HepG2 (cell line): Measurements from ENCODE around the gene PHLPP2. TPM values are rescaled to one million over a fixed set of nuclear protein-coding genes. Genes with fewer than 3 reads are reported as not detected.
A peak's percentile ranks its signal among the peaks of the same experiment; 100 is the strongest.

Experiments used
- ARNT2 ChIP-seq: sonication (generic); formaldehyde crosslinking; IDR thresholded peaks from 2 replicates; pipeline ENCODE4 v1.8.0; 2022; ENCODE audit warnings: mild to moderate bottlenecking, low read depth, missing genetic modification reagents, moderate library complexity
- CHCHD3 ChIP-seq: sonication (generic); formaldehyde crosslinking; IDR thresholded peaks from 2 replicates; pipeline ENCODE4 v1.8.0; 2022; ENCODE audit warnings: mild to moderate bottlenecking, missing genetic modification reagents, moderate library complexity
- GABPB1 ChIP-seq: IDR thresholded peaks from 2 replicates; pipeline ENCODE4 v1.6.1; 2016; ENCODE audit warnings: mild to moderate bottlenecking, missing genetic modification reagents, moderate library complexity, missing compliant biosample characterization
- GLI4 ChIP-seq: sonication (generic); formaldehyde crosslinking; IDR thresholded peaks from 2 replicates; pipeline ENCODE4 v1.5.1; 2020; ENCODE audit warnings: missing genetic modification reagents, mild to moderate bottlenecking, moderate library complexity, borderline replicate concordance
- NFIB ChIP-seq: sonication (generic); formaldehyde crosslinking; IDR thresholded peaks from 2 replicates; pipeline ENCODE4 v1.9.0; 2021; ENCODE audit warnings: missing genetic modification reagents, mild to moderate bottlenecking, borderline replicate concordance
- RFX1 ChIP-seq: fragments of 450-650 bp; IDR thresholded peaks from 2 replicates; pipeline ENCODE4 v1.6.1; 2017
- SATB2 ChIP-seq: sonication (generic); formaldehyde crosslinking; IDR thresholded peaks from 2 replicates; pipeline ENCODE4 v1.5.0; 2020; ENCODE audit warnings: missing genetic modification reagents
- SKI ChIP-seq: fragments of 450-650 bp; IDR thresholded peaks from one replicate; pipeline ENCODE4 v1.6.1; 2018; ENCODE audit warnings: mild to moderate bottlenecking; ENCODE audit not compliant: partially characterized antibody
- SMAD1 ChIP-seq: sonication (generic); formaldehyde crosslinking; IDR thresholded peaks from 2 replicates; pipeline ENCODE4 v1.4.0; 2020; ENCODE audit warnings: missing genetic modification reagents, low read depth, mild to moderate bottlenecking, borderline replicate concordance
- TBX2 ChIP-seq: sonication (generic); formaldehyde crosslinking; IDR thresholded peaks from 2 replicates; pipeline ENCODE4 v1.5.0; 2020; ENCODE audit warnings: missing genetic modification reagents, mild to moderate bottlenecking, borderline replicate concordance
- TEAD2 ChIP-seq: sonication (generic); formaldehyde crosslinking; IDR thresholded peaks from 2 replicates; pipeline ENCODE4 v1.9.0; 2021; ENCODE audit warnings: missing genetic modification reagents
- ZFAT ChIP-seq: sonication (generic); formaldehyde crosslinking; conservative IDR thresholded peaks from 2 replicates; pipeline ENCODE4 v1.8.1; 2023; ENCODE audit warnings: missing genetic modification reagents, inconsistent platforms
- ZNF205 ChIP-seq: IDR thresholded peaks from 2 replicates; pipeline ENCODE4 v1.6.1; 2018; ENCODE audit warnings: missing biosample characterization, missing genetic modification reagents
- ZNF274 ChIP-seq: sonication (generic); formaldehyde crosslinking; IDR thresholded peaks from 2 replicates; pipeline ENCODE4 v1.5.1; 2020; ENCODE audit warnings: mild to moderate bottlenecking, missing genetic modification reagents
- ZNF292 ChIP-seq: sonication (generic); formaldehyde crosslinking; IDR thresholded peaks from 2 replicates; pipeline ENCODE4 v1.8.1; 2022; ENCODE audit warnings: mild to moderate bottlenecking, low read depth, missing genetic modification reagents, borderline replicate concordance
- ZNF33B ChIP-seq: sonication (generic); formaldehyde crosslinking; IDR thresholded peaks from 2 replicates; pipeline ENCODE4 v1.5.1; 2020; ENCODE audit warnings: mild to moderate bottlenecking, missing genetic modification reagents
- ZNF556 ChIP-seq: sonication (generic); formaldehyde crosslinking; IDR thresholded peaks from 2 replicates; pipeline ENCODE4 v1.4.0; 2020; ENCODE audit warnings: mild to moderate bottlenecking, missing genetic modification reagents, borderline replicate concordance
- ZNF589 ChIP-seq: sonication (generic); formaldehyde crosslinking; conservative IDR thresholded peaks from 2 replicates; pipeline ENCODE4 v1.8.0; 2022; ENCODE audit warnings: mild to moderate bottlenecking, moderate library complexity, missing genetic modification reagents
- ZNF761 ChIP-seq: sonication (generic); formaldehyde crosslinking; conservative IDR thresholded peaks from 2 replicates; pipeline ENCODE4 v1.4.0; 2020; ENCODE audit warnings: mild to moderate bottlenecking, missing genetic modification reagents
- polyA plus RNA-seq, 8 experiments: library from polyadenylated mRNA; depleted of rRNA in 3 of 8; stranded (reverse) in 7 of 8; unstranded in 1 of 8; fragments of >200 nt; fragmentation: Illumina TruSeq in 4 of 8; extraction: Trizol in 4 of 8; gene quantifications; 2 replicates each; pipeline versions ENCODE4 v1.2.1 to v1.2.3, GENCODE V29; 2011 to 2016; ENCODE audit warnings: low read depth in 4 of 8, missing spikeins in 1 of 8, mixed read lengths in 1 of 8; ENCODE audit not compliant: insufficient read depth in 1 of 8
- total RNA-seq, 5 experiments: library from RNA; depleted of rRNA; stranded (reverse); fragments of >200 nt; fragmentation: Illumina TruSeq; extraction: Trizol; gene quantifications; 2 replicates each; pipeline ENCODE4 v1.2.3, GENCODE V29; 2016; ENCODE audit warnings: low read depth in 1 of 5
- TF ChIP-seq, protein P1 (sequence below): sonication (generic); formaldehyde crosslinking; IDR thresholded peaks from 2 replicates; pipeline ENCODE4 v1.4.0; 2020; ENCODE audit warnings: missing genetic modification reagents, borderline replicate concordance
- TF ChIP-seq, protein P2 (sequence below): sonication (generic); formaldehyde crosslinking; IDR thresholded peaks from 2 replicates; pipeline ENCODE4 v1.4.0; 2020; ENCODE audit warnings: mild to moderate bottlenecking, missing genetic modification reagents
- TF ChIP-seq, protein P3 (sequence below): sonication (generic); formaldehyde crosslinking; IDR thresholded peaks from 2 replicates; pipeline ENCODE4 v1.5.1; 2020; ENCODE audit warnings: missing genetic modification reagents, mild to moderate bottlenecking, borderline replicate concordance
- TF ChIP-seq, protein P4 (sequence below): IDR thresholded peaks from 2 replicates; pipeline ENCODE4 v1.6.1; 2012; ENCODE audit warnings: inconsistent platforms

The PHLPP2 gene
- total and polyA plus RNA-seq, 2 of the 13 experiments (the other 11 are each of a cell fraction or from before 2014, with no cell fraction given) = 8.9 TPM

DNA sequence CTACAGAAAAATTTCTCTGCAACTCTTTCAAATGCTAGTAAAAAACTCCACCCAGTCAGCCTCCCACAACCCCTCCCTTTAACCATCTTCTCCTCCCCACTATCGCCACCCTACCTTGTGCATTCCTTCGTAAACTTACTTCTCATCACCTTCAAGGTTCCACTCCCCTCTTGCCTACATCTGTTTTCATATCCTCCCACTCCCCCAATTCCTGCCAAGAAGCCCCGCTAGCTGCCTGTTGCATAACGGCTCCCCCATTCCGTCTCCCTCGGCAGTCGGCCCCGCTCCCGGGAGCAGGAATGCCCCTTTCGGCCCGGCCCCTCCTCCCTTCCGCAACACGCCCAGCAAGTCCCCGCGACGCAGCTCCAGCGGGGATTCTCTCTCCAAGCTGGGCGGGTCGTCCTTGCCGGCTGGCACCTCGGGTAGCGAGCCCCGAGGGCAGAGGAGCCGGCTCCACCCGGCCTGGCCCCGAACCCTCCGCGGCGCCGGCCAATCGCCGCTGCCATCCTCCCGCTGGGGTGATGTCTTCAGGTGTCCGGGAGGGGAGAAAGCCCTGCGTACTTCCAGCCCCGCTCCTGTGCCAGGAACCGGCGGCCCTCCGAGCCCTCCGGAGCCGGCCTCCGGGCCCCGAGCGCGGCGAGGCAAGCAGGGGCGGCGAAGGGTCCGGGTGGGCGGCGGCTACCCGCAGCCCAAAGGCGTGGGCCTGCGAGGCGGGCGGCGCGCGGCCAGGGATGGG is 1.5 kb downstream of the PHLPP2 start (continued):
- TF ChIP-seq SMAD1 (CRISPR knock-in tag) (peak; percentile 84; the same call in 1 of the 2 replicates), SKI (peak; percentile 34), GLI4 (CRISPR knock-in tag) (0 out of 2 replicates have a peak, but pooled peaks have one; percentile 4), TBX2 (peak; percentile 76; the same call in 1 of the 2 replicates), TEAD2 (CRISPR knock-in tag) (no peak), GABPB1 (CRISPR knock-in tag) (peak; percentile 69), ZNF556 (CRISPR knock-in tag) (peak; percentile 86; the same call in 1 of the 2 replicates), CHCHD3 (CRISPR knock-in tag) (peak; percentile 52; the same call in 1 of the 2 replicates), NFIB (CRISPR knock-in tag) (no peak), ZNF274 (peak; percentile 66; the same call in 1 of the 2 replicates), RFX1 (no peak), ZNF589 (no peak; the same call in 1 of the 2 replicates), ZNF205 (peak; percentile 68; the same call in 1 of the 2 replicates), ZNF33B (0 out of 2 replicates have a peak, but pooled peaks have one; percentile 40), ARNT2 (CRISPR knock-in tag) (peak; percentile 87), ZFAT (CRISPR knock-in tag) (peak; percentile 66; the same call in 1 of the 2 replicates), ZNF292 (peak; percentile 48; the same call in 1 of the 2 replicates), SATB2 (CRISPR knock-in tag) (no peak), ZNF761 (CRISPR knock-in tag) (0 out of 2 replicates have a peak, but pooled peaks have one; percentile 61)
- TF ChIP-seq, protein P1, sequence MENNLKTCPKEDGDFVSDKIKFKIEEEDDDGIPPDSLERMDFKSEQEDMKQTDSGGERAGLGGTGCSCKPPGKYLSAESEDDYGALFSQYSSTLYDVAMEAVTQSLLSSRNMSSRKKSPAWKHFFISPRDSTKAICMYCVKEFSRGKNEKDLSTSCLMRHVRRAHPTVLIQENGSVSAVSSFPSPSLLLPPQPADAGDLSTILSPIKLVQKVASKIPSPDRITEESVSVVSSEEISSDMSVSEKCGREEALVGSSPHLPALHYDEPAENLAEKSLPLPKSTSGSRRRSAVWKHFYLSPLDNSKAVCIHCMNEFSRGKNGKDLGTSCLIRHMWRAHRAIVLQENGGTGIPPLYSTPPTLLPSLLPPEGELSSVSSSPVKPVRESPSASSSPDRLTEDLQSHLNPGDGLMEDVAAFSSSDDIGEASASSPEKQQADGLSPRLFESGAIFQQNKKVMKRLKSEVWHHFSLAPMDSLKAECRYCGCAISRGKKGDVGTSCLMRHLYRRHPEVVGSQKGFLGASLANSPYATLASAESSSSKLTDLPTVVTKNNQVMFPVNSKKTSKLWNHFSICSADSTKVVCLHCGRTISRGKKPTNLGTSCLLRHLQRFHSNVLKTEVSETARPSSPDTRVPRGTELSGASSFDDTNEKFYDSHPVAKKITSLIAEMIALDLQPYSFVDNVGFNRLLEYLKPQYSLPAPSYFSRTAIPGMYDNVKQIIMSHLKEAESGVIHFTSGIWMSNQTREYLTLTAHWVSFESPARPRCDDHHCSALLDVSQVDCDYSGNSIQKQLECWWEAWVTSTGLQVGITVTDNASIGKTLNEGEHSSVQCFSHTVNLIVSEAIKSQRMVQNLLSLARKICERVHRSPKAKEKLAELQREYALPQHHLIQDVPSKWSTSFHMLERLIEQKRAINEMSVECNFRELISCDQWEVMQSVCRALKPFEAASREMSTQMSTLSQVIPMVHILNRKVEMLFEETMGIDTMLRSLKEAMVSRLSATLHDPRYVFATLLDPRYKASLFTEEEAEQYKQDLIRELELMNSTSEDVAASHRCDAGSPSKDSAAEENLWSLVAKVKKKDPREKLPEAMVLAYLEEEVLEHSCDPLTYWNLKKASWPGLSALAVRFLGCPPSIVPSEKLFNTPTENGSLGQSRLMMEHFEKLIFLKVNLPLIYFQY (CRISPR knock-in tag) = 0 out of 2 replicates have a peak, but pooled peaks have one; percentile 25
- TF ChIP-seq, protein P2, sequence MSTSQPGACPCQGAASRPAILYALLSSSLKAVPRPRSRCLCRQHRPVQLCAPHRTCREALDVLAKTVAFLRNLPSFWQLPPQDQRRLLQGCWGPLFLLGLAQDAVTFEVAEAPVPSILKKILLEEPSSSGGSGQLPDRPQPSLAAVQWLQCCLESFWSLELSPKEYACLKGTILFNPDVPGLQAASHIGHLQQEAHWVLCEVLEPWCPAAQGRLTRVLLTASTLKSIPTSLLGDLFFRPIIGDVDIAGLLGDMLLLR (CRISPR knock-in tag) = peak; percentile 29; the same call in 1 of the 2 replicates
- TF ChIP-seq, protein P3, sequence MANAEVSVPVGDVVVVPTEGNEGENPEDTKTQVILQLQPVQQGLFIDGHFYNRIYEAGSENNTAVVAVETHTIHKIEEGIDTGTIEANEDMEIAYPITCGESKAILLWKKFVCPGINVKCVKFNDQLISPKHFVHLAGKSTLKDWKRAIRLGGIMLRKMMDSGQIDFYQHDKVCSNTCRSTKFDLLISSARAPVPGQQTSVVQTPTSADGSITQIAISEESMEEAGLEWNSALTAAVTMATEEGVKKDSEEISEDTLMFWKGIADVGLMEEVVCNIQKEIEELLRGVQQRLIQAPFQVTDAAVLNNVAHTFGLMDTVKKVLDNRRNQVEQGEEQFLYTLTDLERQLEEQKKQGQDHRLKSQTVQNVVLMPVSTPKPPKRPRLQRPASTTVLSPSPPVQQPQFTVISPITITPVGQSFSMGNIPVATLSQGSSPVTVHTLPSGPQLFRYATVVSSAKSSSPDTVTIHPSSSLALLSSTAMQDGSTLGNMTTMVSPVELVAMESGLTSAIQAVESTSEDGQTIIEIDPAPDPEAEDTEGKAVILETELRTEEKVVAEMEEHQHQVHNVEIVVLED = 0 out of 2 replicates have a peak, but pooled peaks have one; percentile 48
- TF ChIP-seq, protein P4, sequence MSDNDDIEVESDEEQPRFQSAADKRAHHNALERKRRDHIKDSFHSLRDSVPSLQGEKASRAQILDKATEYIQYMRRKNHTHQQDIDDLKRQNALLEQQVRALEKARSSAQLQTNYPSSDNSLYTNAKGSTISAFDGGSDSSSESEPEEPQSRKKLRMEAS = peak; percentile 56; the same call in 1 of the 2 replicates
